CD4-positive, alpha-beta T cell treated with Interleukin-4 for 1 hour (primary cell): ENCODE data around the gene SLC35F3.
"Not testable (repeated sequence)": the region's sequence is repeated elsewhere in the genome, so short reads cannot be mapped to it uniquely, and the experiment has no call there.

Experiments
- DNase-seq, 2 donors: peaks; one replicate each; pipeline ENCODE4 v3.0.0-alpha.2; 2020 to 2022

Gene SLC35F3

GRCh38 chr1:233904633-233905415 lies at the start of gene SLC35F3:
SLC35F3 (plus strand) TSS chr1:233904676.
- no peak for DNase-seq

- DNase-seq, result no peak
Observed at GRCh38 chr1:233859446-233859845, 45.0 kb upstream of the SLC35F3 start.

- DNase-seq, result no peak
Observed at GRCh38 chr1:233863901-233864545, 40.5 kb upstream of the SLC35F3 start.

GRCh38 chr1:233864578-233864977 lies 39.9 kb upstream of the SLC35F3 start:
- DNase-seq, result no peak

- no peak for DNase-seq
Observed at GRCh38 chr1:233865216-233865615, 39.3 kb upstream of the SLC35F3 start.

- DNase-seq, result no peak
Observed at GRCh38 chr1:233865902-233866301, 38.6 kb upstream of the SLC35F3 start.

GRCh38 chr1:233867028-233867427 lies 37.4 kb upstream of the SLC35F3 start:
- no peak for DNase-seq

- no peak for DNase-seq
Observed at GRCh38 chr1:233868461-233868860, 36.0 kb upstream of the SLC35F3 start.

- DNase-seq, result no peak
Observed at GRCh38 chr1:233869680-233870079, 34.8 kb upstream of the SLC35F3 start.

GRCh38 chr1:233873666-233874065 lies 30.8 kb upstream of the SLC35F3 start:
- no peak for DNase-seq

GRCh38 chr1:233879841-233880240 lies 24.6 kb upstream of the SLC35F3 start:
- no peak for DNase-seq

GRCh38 chr1:233883671-233884070 lies 20.8 kb upstream of the SLC35F3 start:
- no peak for DNase-seq

- DNase-seq, result no peak
Observed at GRCh38 chr1:233884461-233885151, 19.9 kb upstream of the SLC35F3 start.

- DNase-seq, result no peak
Observed at GRCh38 chr1:233885196-233885920, 19.1 kb upstream of the SLC35F3 start.

- DNase-seq, result not testable (repeated sequence)
Observed at GRCh38 chr1:233891151-233891550, 13.3 kb upstream of the SLC35F3 start.

- DNase-seq, result no peak
Observed at GRCh38 chr1:233897325-233898162, 6.9 kb upstream of the SLC35F3 start.

GRCh38 chr1:233901495-233901894 lies 3.0 kb upstream of the SLC35F3 start:
- no peak for DNase-seq

- no peak for DNase-seq
Observed at GRCh38 chr1:233905416-233906051, 1.1 kb downstream of the SLC35F3 start.

GRCh38 chr1:233907151-233907550 lies 2.7 kb downstream of the SLC35F3 start:
- no peak for DNase-seq

- no peak for DNase-seq
Observed at GRCh38 chr1:233908092-233908491, 3.6 kb downstream of the SLC35F3 start.

- DNase-seq, result no peak
Observed at GRCh38 chr1:233909195-233909594, 4.7 kb downstream of the SLC35F3 start.

GRCh38 chr1:233912447-233912846 lies 8.0 kb downstream of the SLC35F3 start:
- DNase-seq, result no peak
